H1 (cell line): ENCODE measurements around the gene FCN3. TPM values are rescaled to one million over a fixed set of nuclear protein-coding genes. Genes with fewer than 3 reads are reported as not detected.

ENCODE experiments used
- ATF2 ChIP-seq: IDR thresholded peaks from 2 replicates; pipeline ENCODE4 v1.6.1; 2012; ENCODE audit warnings: low read length, inconsistent platforms
- CHD2 ChIP-seq: IDR thresholded peaks from 2 replicates; pipeline ENCODE4 v1.6.1; 2012; ENCODE audit warnings: low read length, improper control_type of control experiment
- CTBP2 ChIP-seq: IDR thresholded peaks from 2 replicates; pipeline ENCODE4 v1.7.0; 2011; ENCODE audit warnings: borderline replicate concordance, mild to moderate bottlenecking, moderate library complexity, mixed read lengths, low read length; ENCODE audit not compliant: insufficient read depth, insufficient read length
- EP300 ChIP-seq, 2 experiments: IDR thresholded peaks; 1 replicate in 1 of 2; 2 replicates in 1 of 2; pipeline ENCODE4 v1.6.1; 2011 to 2012; ENCODE audit warnings: low read depth in 2 of 2, low read length in 2 of 2, mild to moderate bottlenecking in 2 of 2, borderline replicate concordance in 1 of 2, inconsistent platforms in 1 of 2, moderate library complexity in 1 of 2
- RNF2 ChIP-seq: fragments of 200-900, 300-1000 bp; sonication (generic); IDR thresholded peaks from 2 replicates; pipeline ENCODE4 v1.7.1; 2016; ENCODE audit warnings: borderline replicate concordance, low read depth, mild to moderate bottlenecking, antibody characterized with exemption, low read length; ENCODE audit not compliant: poor library complexity, severe bottlenecking; ENCODE audit errors: missing control alignments
- SAP30 ChIP-seq: fragments of 300-600 bp; sonication (generic); IDR thresholded peaks from 2 replicates; pipeline ENCODE4 v1.7.1; 2012; ENCODE audit warnings: low read length, moderate library complexity, mild to moderate bottlenecking, inconsistent platforms; ENCODE audit not compliant: insufficient read depth, insufficient replicate concordance
- SIX5 ChIP-seq: IDR thresholded peaks from 2 replicates; pipeline ENCODE4 v1.6.1; 2011; ENCODE audit warnings: mild to moderate bottlenecking, low read depth, low read length
- SUZ12 ChIP-seq: fragments of 200-600 bp; sonication (generic); IDR thresholded peaks from 2 replicates; pipeline ENCODE4 v1.6.1; 2012; ENCODE audit warnings: mild to moderate bottlenecking, inconsistent platforms, low read length, moderate library complexity, mixed read lengths
- TAF1 ChIP-seq: IDR thresholded peaks from 2 replicates; pipeline ENCODE4 v1.6.1; 2011; ENCODE audit warnings: mild to moderate bottlenecking, low read depth, low read length
- TBP ChIP-seq: IDR thresholded peaks from 2 replicates; pipeline ENCODE4 v1.6.1; 2011; ENCODE audit warnings: low read depth, low read length, improper control_type of control experiment
- YY1 ChIP-seq: IDR thresholded peaks from 2 replicates; pipeline ENCODE4 v1.6.1; 2011; ENCODE audit warnings: low read depth, mild to moderate bottlenecking, low read length
- polyA plus RNA-seq, 7 experiments: library from polyadenylated mRNA; depleted of rRNA in 3 of 7; stranded (reverse) in 5 of 7; unstranded in 2 of 7; fragments of >200 nt in 5 of 7; fragments of 200-250 nt in 2 of 7; gene quantifications; 1 replicate in 5 of 7; 2 replicates in 1 of 7; 4 replicates in 1 of 7; pipeline versions ENCODE4 v1.2.1 to v1.2.3, GENCODE V29; 2011 to 2013; ENCODE audit warnings: missing spikeins in 2 of 7, mixed read lengths in 2 of 7
- total RNA-seq: library from RNA; stranded (reverse); fragmentation: NEBNext Ultra II Directional; extraction: Animal tissue kit (Norgen Biotek cat#: 25700); gene quantifications from 2 replicates; pipeline ENCODE4 v1.2.1, GENCODE V29; 2021

The FCN3 gene
- total and polyA plus RNA-seq, 2 of the 8 experiments (the other 6 are each of a cell fraction or from before 2014, with no cell fraction given), result 0.30 to 0.57 TPM

- TF ChIP-seq SAP30 (no peak), SIX5 (no peak), CTBP2 (no peak), TAF1 (no peak), TBP (peak; percentile 26; the same call in 1 of the 2 replicates), EP300 (IDR thresholded peaks at IDR 0.05; ENCODE audit: borderline replicate concordance in 1 of 2, low read depth in 2 of 2, low read length in 2 of 2) (no peak), RNF2 (no peak), CHD2 (no peak), SUZ12 (no peak), ATF2 (no peak), YY1 (no peak)
These were observed 8.6 kb downstream of the FCN3 start (continued) for GRCh38 chr1:27366113-27366410.
